ENCODE measurements around the gene ABHD18. TPM values are rescaled to one million over a fixed set of nuclear protein-coding genes. Genes with fewer than 3 reads are reported as not detected.
A peak's percentile ranks its signal among the peaks of the same experiment; 100 is the strongest.
"Not testable (repeated sequence)": the region's sequence is repeated elsewhere in the genome, so short reads cannot be mapped to it uniquely, and the experiment has no call there.

The ABHD18 gene
- total RNA-seq, 1 donor from 2014 or later: 14.7 TPM

DNA sequence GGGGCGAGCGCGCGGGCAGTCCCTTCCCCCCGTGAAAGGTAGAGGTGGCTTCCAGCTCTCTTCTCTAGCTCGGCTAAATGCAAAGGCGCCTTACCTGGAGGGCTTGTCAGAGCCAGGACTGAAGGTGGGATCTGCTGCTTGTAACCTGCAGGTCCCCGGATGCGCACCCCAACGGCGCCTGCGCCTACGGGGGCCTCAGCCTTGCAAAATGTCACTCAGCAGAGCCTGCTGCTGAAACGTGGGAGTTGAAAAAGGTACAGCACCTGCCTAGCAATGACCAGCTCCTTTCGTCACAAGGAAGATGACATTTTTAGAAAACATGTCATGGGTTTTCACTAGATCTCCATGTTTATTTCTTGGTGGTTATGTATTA, 583 bp downstream of the ABHD18 start:
- no peak for TF ChIP-seq EZH2phosphoT487 (IDR thresholded peaks at IDR 0.05)
- TF ChIP-seq, protein P1, sequence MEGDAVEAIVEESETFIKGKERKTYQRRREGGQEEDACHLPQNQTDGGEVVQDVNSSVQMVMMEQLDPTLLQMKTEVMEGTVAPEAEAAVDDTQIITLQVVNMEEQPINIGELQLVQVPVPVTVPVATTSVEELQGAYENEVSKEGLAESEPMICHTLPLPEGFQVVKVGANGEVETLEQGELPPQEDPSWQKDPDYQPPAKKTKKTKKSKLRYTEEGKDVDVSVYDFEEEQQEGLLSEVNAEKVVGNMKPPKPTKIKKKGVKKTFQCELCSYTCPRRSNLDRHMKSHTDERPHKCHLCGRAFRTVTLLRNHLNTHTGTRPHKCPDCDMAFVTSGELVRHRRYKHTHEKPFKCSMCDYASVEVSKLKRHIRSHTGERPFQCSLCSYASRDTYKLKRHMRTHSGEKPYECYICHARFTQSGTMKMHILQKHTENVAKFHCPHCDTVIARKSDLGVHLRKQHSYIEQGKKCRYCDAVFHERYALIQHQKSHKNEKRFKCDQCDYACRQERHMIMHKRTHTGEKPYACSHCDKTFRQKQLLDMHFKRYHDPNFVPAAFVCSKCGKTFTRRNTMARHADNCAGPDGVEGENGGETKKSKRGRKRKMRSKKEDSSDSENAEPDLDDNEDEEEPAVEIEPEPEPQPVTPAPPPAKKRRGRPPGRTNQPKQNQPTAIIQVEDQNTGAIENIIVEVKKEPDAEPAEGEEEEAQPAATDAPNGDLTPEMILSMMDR (IDR thresholded peaks at IDR 0.05): no peak
- no peak for TF ChIP-seq EZH2 (IDR thresholded peaks at IDR 0.05)
- Histone ChIP-seq H2AFZ (replicated peaks) (peak overlapping the region; percentile 89), H3K36me3 (no peaks in the 10 kb centered on the region), H3K79me2 (ENCODE audit: low read depth) (peaks cover 81% of the 10 kb centered on the region), H4K20me1 (ENCODE audit: low read depth) (no peaks in the 10 kb centered on the region), H3K9me3 (ENCODE audit: low read depth) (no peaks in the 10 kb centered on the region), H3F3A (ENCODE audit: low read depth) (peaks cover 15% of the 10 kb centered on the region), H3K4me1 (no peaks in the 10 kb centered on the region), H3K9ac (peak overlapping the region; percentile 57), H3K4me2 (peak overlapping the region; percentile 88), H3K27me3 (no peaks in the 10 kb centered on the region), H3K4me3 (peak overlapping the region; percentile 85), H3K27ac (peak overlapping the region; percentile 81)
- Mint-ChIP-seq H3K4me1 (peaks cover 21% of the 10 kb centered on the region), H3K4me3 (peak overlapping the region; percentile 98), H3K27me3 (ENCODE audit: insufficient read depth, low read depth) (peaks cover 2% of the 10 kb centered on the region), H3K36me3 (peaks cover 13% of the 10 kb centered on the region), H3K27ac (peak overlapping the region; percentile 98), H3K9me3 (no peaks in the 10 kb centered on the region)
- DNase-seq (ENCODE audit: low spot score): no peak

DNA sequence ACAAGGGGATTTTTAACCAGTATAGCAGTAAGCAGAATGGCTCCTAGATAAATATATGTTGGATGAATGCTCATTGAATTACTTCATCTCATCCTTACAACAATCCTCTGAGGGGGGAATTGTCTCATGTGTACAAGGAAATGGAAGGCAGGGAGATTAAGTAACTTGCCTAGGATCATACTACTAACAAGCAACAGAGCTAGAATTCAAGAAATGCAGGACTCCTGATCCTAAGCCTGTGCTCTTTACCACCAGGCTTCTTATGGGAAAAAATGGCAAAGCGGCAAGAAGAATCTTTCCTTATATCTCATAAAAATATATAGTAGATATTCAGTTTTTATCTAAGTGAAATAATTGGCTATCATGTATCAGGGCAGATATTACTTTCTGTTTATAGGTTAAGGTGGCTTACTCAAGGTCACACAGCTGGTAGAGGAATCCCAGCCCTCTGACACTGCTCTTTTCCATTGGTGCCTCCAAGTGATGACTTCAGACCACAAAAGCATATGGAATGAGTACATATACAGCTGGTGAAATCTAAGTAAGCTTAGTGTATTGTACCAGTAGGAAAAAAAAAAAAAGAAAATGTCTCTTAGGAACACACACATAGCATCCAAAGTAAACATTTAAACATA, 2.1 kb downstream of the ABHD18 start:
- H3K4me2 ChIP-seq: no peak overlapping the region

DNA sequence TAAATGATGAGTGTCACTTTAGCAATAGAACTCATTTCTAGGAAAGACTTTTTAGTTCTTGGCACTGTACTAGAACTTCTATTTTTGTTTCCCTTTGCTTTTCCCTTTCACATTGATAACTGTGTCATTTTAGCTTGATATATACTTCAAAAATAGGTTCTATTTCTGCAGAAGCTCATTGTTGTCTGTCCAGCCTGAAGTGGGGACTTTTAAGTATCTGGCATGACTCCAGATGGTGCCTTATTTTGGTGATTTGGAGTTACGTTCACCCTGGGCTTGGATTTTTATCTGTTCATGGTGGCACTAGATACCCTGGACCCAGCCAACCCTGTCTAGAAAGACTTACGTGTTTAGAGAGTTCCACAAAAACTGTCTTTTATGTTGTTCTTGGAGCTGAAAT, 3.4 kb downstream of the ABHD18 start:
- H3K4me3 Mint-ChIP-seq: no peak overlapping the region
- Histone ChIP-seq H3K4me1 (no peaks in the 10 kb centered on the region), H3K27me3 (no peaks in the 10 kb centered on the region), H3K9me3 (ENCODE audit: low read depth) (no peaks in the 10 kb centered on the region), H3K4me3 (no peak overlapping the region), H4K20me1 (ENCODE audit: low read depth) (no peaks in the 10 kb centered on the region), H3K4me2 (no peak overlapping the region), H2AFZ (replicated peaks) (no peak overlapping the region), H3K27ac (no peak overlapping the region), H3K9ac (no peak overlapping the region), H3F3A (ENCODE audit: low read depth) (peaks cover 15% of the 10 kb centered on the region), H3K79me2 (ENCODE audit: low read depth) (peaks cover 67% of the 10 kb centered on the region), H3K36me3 (no peaks in the 10 kb centered on the region)
- TF ChIP-seq, protein P1 (IDR thresholded peaks at IDR 0.05): no peak
- no peak for TF ChIP-seq EZH2phosphoT487 (IDR thresholded peaks at IDR 0.05)
- TF ChIP-seq EZH2 (IDR thresholded peaks at IDR 0.05): no peak
- no peak for DNase-seq (ENCODE audit: low spot score)
- peaks cover 12% of the 10 kb centered on the region for H3K4me1 Mint-ChIP-seq
- H3K27ac Mint-ChIP-seq: no peak overlapping the region
- no peaks in the 10 kb centered on the region for H3K9me3 Mint-ChIP-seq
- peaks cover 2% of the 10 kb centered on the region for H3K27me3 Mint-ChIP-seq (ENCODE audit: insufficient read depth, low read depth)
- no peaks in the 10 kb centered on the region for H3K36me3 Mint-ChIP-seq

More for the DNA sequence above, 2.1 kb downstream of the ABHD18 start:
- no peak overlapping the region for H2AFZ ChIP-seq (replicated peaks)
- H3F3A ChIP-seq (ENCODE audit: low read depth): peaks cover 15% of the 10 kb centered on the region
- no peaks in the 10 kb centered on the region for H3K9me3 Mint-ChIP-seq
- H3K9ac ChIP-seq: no peak overlapping the region
- H3K4me3 ChIP-seq: no peak overlapping the region
- peak overlapping the region; percentile 61 for H3K4me3 Mint-ChIP-seq
- H3K4me1 Mint-ChIP-seq: peaks cover 21% of the 10 kb centered on the region
- H3K4me1 ChIP-seq: no peaks in the 10 kb centered on the region
- no peaks in the 10 kb centered on the region for H3K27me3 ChIP-seq
- TF ChIP-seq, protein P1 (IDR thresholded peaks at IDR 0.05): no peak
- TF ChIP-seq EZH2phosphoT487 (IDR thresholded peaks at IDR 0.05): no peak
- H4K20me1 ChIP-seq (ENCODE audit: low read depth): no peaks in the 10 kb centered on the region
- H3K27me3 Mint-ChIP-seq (ENCODE audit: insufficient read depth, low read depth): peaks cover 2% of the 10 kb centered on the region
- peaks cover 80% of the 10 kb centered on the region for H3K79me2 ChIP-seq (ENCODE audit: low read depth)
- no peak for DNase-seq (ENCODE audit: low spot score)
- no peaks in the 10 kb centered on the region for H3K36me3 ChIP-seq
- H3K9me3 ChIP-seq (ENCODE audit: low read depth): no peaks in the 10 kb centered on the region
- no peak overlapping the region for H3K27ac ChIP-seq
- no peak overlapping the region for H3K27ac Mint-ChIP-seq
- peaks cover 10% of the 10 kb centered on the region for H3K36me3 Mint-ChIP-seq

DNA sequence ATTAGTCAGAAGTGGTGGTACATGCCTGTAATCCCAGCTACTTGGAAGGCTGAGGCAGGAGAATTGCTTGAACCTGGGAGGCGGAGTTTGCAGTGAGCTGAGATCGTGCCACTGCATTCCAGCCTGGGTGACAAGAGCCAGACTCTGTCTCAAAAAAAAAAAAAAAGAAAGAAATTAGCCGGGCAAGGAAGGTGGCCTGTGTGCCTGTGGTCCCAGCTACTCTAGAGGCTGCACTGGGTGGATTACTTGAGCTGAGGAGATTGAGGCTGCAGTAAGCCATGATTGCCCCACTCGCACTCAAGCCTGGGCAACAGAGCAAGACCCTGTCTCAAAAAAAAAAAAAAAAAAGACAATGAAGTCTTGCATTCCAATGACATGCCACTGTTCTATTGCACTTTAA, 5.7 kb downstream of the ABHD18 start:
- H3K9me3 Mint-ChIP-seq; H2AFZ ChIP-seq (replicated peaks); H3K27me3 ChIP-seq; H3K4me3 Mint-ChIP-seq; H3K4me1 Mint-ChIP-seq; H4K20me1 ChIP-seq (ENCODE audit: low read depth); H3K36me3 Mint-ChIP-seq; H3K4me1 ChIP-seq; H3K9ac ChIP-seq; H3K27ac Mint-ChIP-seq; H3K4me3 ChIP-seq; H3K27me3 Mint-ChIP-seq (ENCODE audit: insufficient read depth, low read depth); H3K9me3 ChIP-seq (ENCODE audit: low read depth); H3K36me3 ChIP-seq; H3K27ac ChIP-seq; DNase-seq (ENCODE audit: low spot score); H3F3A ChIP-seq (ENCODE audit: low read depth); H3K4me2 ChIP-seq: not testable (repeated sequence)
- H3K79me2 ChIP-seq (ENCODE audit: low read depth): peaks cover 56% of the 10 kb centered on the region

All from neural progenitor cell (in vitro differentiated cells).